ENCODE data around the gene ADGRB2.

DNA sequence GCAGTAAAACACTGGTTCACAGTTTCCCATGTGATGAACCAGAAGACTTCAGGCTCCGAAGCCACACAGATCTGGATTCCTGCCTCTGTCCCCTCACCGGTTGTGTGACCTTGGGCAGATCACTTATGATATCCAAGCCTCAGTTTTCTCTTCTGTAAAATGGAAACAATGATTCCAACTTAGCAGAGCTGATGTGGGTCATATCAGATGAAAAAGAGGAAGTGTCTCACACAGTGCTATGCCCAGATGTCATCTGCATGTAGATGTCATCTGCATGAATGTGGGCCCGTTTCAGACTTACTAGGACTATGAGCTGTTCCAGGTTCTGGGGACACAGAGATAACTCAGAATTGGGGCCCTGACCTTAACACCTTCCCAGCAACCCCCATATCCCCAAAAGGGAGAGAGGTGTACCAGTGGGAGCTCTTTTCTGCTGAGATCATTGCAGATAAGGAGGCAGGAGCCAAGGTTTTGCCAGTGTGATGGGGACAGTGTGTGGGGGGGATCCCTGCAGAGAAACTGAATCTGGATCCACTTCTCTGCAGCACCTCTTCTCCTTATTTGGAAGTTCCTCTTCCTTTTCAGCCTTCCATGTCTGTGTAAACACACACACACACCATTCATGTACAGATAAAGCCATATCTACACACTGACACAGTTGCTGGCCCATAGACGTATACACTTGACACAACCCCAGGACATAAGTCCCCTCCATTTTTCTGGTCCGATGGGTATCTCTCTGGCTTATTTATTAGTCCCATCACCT, 5.0 kb upstream of the ADGRB2 start:
- TF ChIP-seq, protein P1, sequence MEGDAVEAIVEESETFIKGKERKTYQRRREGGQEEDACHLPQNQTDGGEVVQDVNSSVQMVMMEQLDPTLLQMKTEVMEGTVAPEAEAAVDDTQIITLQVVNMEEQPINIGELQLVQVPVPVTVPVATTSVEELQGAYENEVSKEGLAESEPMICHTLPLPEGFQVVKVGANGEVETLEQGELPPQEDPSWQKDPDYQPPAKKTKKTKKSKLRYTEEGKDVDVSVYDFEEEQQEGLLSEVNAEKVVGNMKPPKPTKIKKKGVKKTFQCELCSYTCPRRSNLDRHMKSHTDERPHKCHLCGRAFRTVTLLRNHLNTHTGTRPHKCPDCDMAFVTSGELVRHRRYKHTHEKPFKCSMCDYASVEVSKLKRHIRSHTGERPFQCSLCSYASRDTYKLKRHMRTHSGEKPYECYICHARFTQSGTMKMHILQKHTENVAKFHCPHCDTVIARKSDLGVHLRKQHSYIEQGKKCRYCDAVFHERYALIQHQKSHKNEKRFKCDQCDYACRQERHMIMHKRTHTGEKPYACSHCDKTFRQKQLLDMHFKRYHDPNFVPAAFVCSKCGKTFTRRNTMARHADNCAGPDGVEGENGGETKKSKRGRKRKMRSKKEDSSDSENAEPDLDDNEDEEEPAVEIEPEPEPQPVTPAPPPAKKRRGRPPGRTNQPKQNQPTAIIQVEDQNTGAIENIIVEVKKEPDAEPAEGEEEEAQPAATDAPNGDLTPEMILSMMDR (conservative IDR thresholded peaks at IDR 0.05): no peak
- no peak for TF ChIP-seq EZH2 (IDR thresholded peaks at IDR 0.05; ENCODE audit: low read depth)
